ENCODE data around the gene MRPL3. TPM values are rescaled to one million over a fixed set of nuclear protein-coding genes. Genes with fewer than 3 reads are reported as not detected.

Gene MRPL3
- total and polyA plus RNA-seq, 2 donors from 2014 or later = 77.3 to 91.2 TPM

DNA sequence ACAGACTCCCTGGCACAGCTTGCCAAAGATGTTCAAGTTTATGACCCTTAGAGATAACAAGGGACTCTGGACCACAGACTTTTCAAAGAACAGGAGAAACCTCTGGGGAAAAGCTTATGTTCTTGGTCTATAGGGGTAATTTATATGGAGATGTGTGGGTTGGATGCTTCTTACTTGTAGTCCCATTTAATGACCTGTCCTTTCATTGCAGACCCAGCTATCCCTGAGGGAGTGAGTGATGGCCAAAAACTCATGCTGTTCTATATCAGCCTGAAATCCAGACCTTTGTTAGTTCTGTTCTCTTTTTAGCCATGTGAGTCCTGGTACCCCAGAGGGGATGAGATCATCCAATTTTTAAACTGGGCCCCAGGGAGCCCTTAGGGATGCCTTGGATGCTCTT, 43.7 kb upstream of the MRPL3 start:
- no peaks in the 10 kb centered on the region for H3K9me3 ChIP-seq (ENCODE audit: control insufficient read depth in 2 of 3, insufficient read depth in 1 of 3, low read length in 3 of 3)
- DNase-seq (no peak), FAIRE-seq (no peak)
- H3K27ac ChIP-seq (ENCODE audit: low read depth in 2 of 2, low read length in 2 of 2) = no peak overlapping the region
- intact Hi-C loops (cut with DNase I) = no loop called here
- H3K4me3 ChIP-seq (ENCODE audit: low read length in 3 of 3) = no peak overlapping the region
- H3K4me1 ChIP-seq (ENCODE audit: control insufficient read depth in 2 of 3, insufficient read depth in 2 of 3, low read depth in 1 of 3, low read length in 3 of 3) = no peaks in the 10 kb centered on the region
- no peaks in the 10 kb centered on the region for H3K36me3 ChIP-seq (ENCODE audit: control insufficient read depth in 2 of 3, insufficient read depth in 3 of 3, low read length in 3 of 3)
- no peaks in the 10 kb centered on the region for H3K27me3 ChIP-seq (ENCODE audit: control insufficient read depth, insufficient read depth, low read length)
- TF ChIP-seq, protein P1, sequence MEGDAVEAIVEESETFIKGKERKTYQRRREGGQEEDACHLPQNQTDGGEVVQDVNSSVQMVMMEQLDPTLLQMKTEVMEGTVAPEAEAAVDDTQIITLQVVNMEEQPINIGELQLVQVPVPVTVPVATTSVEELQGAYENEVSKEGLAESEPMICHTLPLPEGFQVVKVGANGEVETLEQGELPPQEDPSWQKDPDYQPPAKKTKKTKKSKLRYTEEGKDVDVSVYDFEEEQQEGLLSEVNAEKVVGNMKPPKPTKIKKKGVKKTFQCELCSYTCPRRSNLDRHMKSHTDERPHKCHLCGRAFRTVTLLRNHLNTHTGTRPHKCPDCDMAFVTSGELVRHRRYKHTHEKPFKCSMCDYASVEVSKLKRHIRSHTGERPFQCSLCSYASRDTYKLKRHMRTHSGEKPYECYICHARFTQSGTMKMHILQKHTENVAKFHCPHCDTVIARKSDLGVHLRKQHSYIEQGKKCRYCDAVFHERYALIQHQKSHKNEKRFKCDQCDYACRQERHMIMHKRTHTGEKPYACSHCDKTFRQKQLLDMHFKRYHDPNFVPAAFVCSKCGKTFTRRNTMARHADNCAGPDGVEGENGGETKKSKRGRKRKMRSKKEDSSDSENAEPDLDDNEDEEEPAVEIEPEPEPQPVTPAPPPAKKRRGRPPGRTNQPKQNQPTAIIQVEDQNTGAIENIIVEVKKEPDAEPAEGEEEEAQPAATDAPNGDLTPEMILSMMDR (IDR thresholded peaks at IDR 0.05; ENCODE audit: borderline replicate concordance, extremely low read depth, insufficient read depth) = no peak
- no peak overlapping the region for H3K9ac ChIP-seq (ENCODE audit: low read length in 3 of 3)

DNA sequence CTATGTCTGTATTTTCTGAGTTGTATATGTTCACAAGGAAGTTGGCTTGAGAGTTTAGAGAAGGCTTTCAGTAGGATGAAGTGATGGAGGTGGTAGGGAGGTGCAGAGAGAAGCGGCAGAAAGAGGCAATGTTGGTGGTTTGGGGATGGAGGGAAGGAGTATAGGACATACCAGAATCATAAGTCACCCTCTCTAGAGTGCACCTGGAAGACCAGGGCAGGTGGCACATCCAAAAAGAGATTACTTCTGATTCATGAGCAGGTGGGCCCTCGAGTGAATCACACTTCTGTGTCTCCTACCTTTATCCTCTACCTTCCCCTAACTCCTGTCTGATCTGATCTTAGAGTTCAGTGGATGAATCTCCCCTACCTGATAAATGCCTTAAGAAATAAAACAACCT, 41.8 kb upstream of the MRPL3 start:
- H3K4me1 ChIP-seq (ENCODE audit: control insufficient read depth in 2 of 3, insufficient read depth in 2 of 3, low read depth in 1 of 3, low read length in 3 of 3) = no peaks in the 10 kb centered on the region
- no peak overlapping the region for H3K9ac ChIP-seq (ENCODE audit: low read length in 3 of 3)
- intact Hi-C loops (cut with DNase I) = no loop called here
- DNase-seq = no peak
- H3K9me3 ChIP-seq (ENCODE audit: control insufficient read depth in 2 of 3, insufficient read depth in 1 of 3, low read length in 3 of 3) = no peaks in the 10 kb centered on the region
- FAIRE-seq = no peak
- no peaks in the 10 kb centered on the region for H3K36me3 ChIP-seq (ENCODE audit: control insufficient read depth in 2 of 3, insufficient read depth in 3 of 3, low read length in 3 of 3)
- TF ChIP-seq, protein P1 (IDR thresholded peaks at IDR 0.05; ENCODE audit: borderline replicate concordance, extremely low read depth, insufficient read depth) = no peak
- H3K27me3 ChIP-seq (ENCODE audit: control insufficient read depth, insufficient read depth, low read length) = no peaks in the 10 kb centered on the region
- H3K4me3 ChIP-seq (ENCODE audit: low read length in 3 of 3) = no peak overlapping the region
- no peak overlapping the region for H3K27ac ChIP-seq (ENCODE audit: low read depth in 2 of 2, low read length in 2 of 2)

DNA sequence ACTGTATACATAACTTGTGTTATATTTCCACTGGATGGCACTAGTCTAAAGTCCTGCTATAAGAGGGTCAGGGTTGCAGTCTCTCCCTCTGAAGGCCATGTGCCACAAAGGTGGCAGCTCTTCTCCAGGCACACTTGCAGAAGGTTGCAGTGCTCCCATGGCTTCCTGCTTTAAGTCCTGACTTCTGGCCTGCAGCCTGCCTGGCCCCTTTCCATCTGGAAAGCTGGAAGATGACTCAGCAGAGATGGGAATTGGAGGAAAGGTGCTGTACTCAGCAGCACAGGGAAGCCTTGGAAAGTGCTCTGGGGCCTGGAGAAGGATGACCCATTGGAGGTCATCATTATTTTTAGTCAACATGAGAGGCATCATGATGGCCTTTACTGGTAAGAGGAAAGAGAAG, 40.9 kb upstream of the MRPL3 start:
- peak in 2 of 5 donors; percentile 20 to 61 for DNase-seq
- Histone ChIP-seq H3K36me3 (ENCODE audit: control insufficient read depth in 2 of 3, insufficient read depth in 3 of 3, low read length in 3 of 3) (no peaks in the 10 kb centered on the region), H3K27ac (ENCODE audit: low read depth in 2 of 2, low read length in 2 of 2) (no peak overlapping the region), H3K4me3 (ENCODE audit: low read length in 3 of 3) (no peak overlapping the region), H3K27me3 (ENCODE audit: control insufficient read depth, insufficient read depth, low read length) (no peaks in the 10 kb centered on the region), H3K9ac (ENCODE audit: low read length in 3 of 3) (no peak overlapping the region), H3K4me1 (ENCODE audit: control insufficient read depth in 2 of 3, insufficient read depth in 2 of 3, low read depth in 1 of 3, low read length in 3 of 3) (no peaks in the 10 kb centered on the region), H3K9me3 (ENCODE audit: control insufficient read depth in 2 of 3, insufficient read depth in 1 of 3, low read length in 3 of 3) (no peaks in the 10 kb centered on the region)
- intact Hi-C loops (cut with DNase I) = no loop called here
- TF ChIP-seq, protein P1 (IDR thresholded peaks at IDR 0.05; ENCODE audit: borderline replicate concordance, extremely low read depth, insufficient read depth) = no peak
- no peak for FAIRE-seq

DNA sequence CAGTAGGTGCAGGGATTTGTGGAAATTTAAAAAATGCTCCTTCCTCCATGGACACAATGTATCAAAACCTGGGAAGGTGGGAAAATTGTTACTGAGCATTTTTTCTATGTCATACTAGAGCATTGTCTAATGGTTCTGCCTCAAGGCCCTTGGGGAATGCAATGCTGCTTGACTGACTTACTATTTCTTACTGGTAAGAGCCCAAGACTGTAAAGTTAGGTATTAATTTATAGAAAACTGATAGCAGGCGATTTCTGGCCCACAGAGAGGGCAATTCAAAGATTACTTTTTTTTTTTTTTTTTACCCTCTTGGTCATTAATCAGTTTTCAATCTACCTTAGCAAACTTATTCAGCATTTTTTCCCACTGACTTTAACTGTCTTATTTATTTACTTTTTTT, 38.5 kb upstream of the MRPL3 start:
- FAIRE-seq = no peak
- intact Hi-C loops (cut with DNase I) = no loop called here
- no peaks in the 10 kb centered on the region for H3K4me1 ChIP-seq (ENCODE audit: control insufficient read depth in 2 of 3, insufficient read depth in 2 of 3, low read depth in 1 of 3, low read length in 3 of 3)
- TF ChIP-seq, protein P1 (IDR thresholded peaks at IDR 0.05; ENCODE audit: borderline replicate concordance, extremely low read depth, insufficient read depth) = no peak
- H3K27me3 ChIP-seq (ENCODE audit: control insufficient read depth, insufficient read depth, low read length) = no peaks in the 10 kb centered on the region
- H3K36me3 ChIP-seq (ENCODE audit: control insufficient read depth in 2 of 3, insufficient read depth in 3 of 3, low read length in 3 of 3) = no peaks in the 10 kb centered on the region
- DNase-seq = peak in 1 of 5 donors; percentile 22
- H3K9ac ChIP-seq (ENCODE audit: low read length in 3 of 3) = no peak overlapping the region
- H3K4me3 ChIP-seq (ENCODE audit: low read length in 3 of 3) = no peak overlapping the region
- H3K9me3 ChIP-seq (ENCODE audit: control insufficient read depth in 2 of 3, insufficient read depth in 1 of 3, low read length in 3 of 3) = no peaks in the 10 kb centered on the region
- H3K27ac ChIP-seq (ENCODE audit: low read depth in 2 of 2, low read length in 2 of 2) = no peak overlapping the region

Data from kidney (tissue), 14 donors.